Spleen (tissue), 7 donors: ENCODE measurements around the gene RASEF.

ENCODE experiments used
- POLR2A ChIP-seq, 3 donors: fragments of 450-650 bp; IDR thresholded peaks; one replicate each; pipeline ENCODE4 v1.5.1; 2017; ENCODE audit warnings: antibody characterized with exemption in 3 of 3, mild to moderate bottlenecking in 1 of 3
- TF ChIP-seq, protein P1 (sequence below), 11 experiments: fragments of 200-600 bp in 7 of 11; fragments of 450-650 bp in 4 of 11; sonication (generic) in 4 of 11; IDR thresholded peaks in 8 of 11; conservative IDR thresholded peaks in 3 of 11; 1 replicate in 7 of 11; 2 replicates in 4 of 11; pipeline versions ENCODE4 v1.4.0 to v1.8.0; 2016 to 2021; ENCODE audit warnings: antibody characterized with exemption in 11 of 11, inconsistent platforms in 4 of 11, mild to moderate bottlenecking in 1 of 11
- donor health status: DM: no; HTN: no; CAD: no; lungs with moderate emphysema.
- donor health status: DM: no; HTN: no; CAD: no.
- donor health status: DM: no; HTN: no; CAD: no.

GRCh38 chr9:83006378-83006777 is 56.6 kb downstream of the RASEF start:
- TF ChIP-seq, protein P1, sequence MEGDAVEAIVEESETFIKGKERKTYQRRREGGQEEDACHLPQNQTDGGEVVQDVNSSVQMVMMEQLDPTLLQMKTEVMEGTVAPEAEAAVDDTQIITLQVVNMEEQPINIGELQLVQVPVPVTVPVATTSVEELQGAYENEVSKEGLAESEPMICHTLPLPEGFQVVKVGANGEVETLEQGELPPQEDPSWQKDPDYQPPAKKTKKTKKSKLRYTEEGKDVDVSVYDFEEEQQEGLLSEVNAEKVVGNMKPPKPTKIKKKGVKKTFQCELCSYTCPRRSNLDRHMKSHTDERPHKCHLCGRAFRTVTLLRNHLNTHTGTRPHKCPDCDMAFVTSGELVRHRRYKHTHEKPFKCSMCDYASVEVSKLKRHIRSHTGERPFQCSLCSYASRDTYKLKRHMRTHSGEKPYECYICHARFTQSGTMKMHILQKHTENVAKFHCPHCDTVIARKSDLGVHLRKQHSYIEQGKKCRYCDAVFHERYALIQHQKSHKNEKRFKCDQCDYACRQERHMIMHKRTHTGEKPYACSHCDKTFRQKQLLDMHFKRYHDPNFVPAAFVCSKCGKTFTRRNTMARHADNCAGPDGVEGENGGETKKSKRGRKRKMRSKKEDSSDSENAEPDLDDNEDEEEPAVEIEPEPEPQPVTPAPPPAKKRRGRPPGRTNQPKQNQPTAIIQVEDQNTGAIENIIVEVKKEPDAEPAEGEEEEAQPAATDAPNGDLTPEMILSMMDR (IDR thresholded peaks at IDR 0.05 in 8 of 11, conservative IDR thresholded peaks at IDR 0.05 in 3 of 11), result no peak
- TF ChIP-seq POLR2A (IDR thresholded peaks at IDR 0.05), result no peak
